ENCODE data around the gene TUG1. TPM values are rescaled to one million over a fixed set of nuclear protein-coding genes. Genes with fewer than 3 reads are reported as not detected.

The TUG1 gene
- total RNA-seq (2022; extraction: Qiagen RNA extraction; ENCODE audit: low read depth) = 18.2 to 31.5 TPM (median 30.5 TPM) in 5 replicates

GRCh38 chr22:30968924-30969531, at the start of gene TUG1:
Gene TUG1, plus strand, starts transcription at chr22:30969265.

DNA sequence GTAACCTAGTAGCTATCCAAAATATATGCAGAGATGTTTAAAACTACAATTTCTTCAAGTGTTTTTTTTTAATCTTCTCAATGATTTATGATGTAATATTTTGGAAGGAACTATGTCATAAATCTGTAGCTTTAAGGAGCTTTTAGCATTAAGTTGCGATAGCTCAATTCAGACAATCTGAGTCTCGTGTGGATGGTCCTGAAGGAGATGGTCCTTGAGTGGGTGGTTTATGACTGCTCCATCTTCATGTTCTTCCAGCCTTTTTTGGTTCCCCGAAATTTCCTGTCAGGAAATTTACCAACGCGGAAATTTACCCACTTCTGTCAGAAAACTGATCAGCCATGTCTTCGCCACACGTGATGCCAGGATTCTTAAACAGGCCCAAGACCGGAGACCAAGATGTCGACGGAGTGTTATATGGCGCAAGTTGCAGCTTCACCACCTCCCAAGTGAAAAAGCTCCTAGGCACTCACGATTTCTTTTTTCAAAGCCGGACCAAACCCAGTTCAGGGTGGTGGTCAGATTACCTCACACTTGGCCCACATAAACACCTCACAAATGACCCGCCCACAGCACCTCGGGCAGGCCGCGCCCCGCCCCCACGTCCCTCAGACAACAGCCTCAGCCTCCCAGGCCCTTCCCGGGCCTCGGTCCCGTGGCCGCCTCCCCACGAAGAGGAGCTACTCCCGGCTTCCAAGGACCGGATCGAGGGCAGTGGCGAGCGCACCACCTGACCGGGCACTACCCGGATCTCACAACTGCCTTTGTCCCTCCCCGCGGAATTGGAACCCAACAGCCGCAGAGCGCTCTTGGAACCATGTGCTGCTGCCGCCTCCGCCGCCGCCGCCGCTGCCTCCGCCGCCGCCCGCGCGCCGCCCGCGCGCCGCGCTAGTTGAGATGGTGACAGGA, 796 bp upstream of the TUG1 start, which contains the start of gene MORC2:
TSS of gene MORC2 (minus strand) at position 760 of the 909 bp plus-strand sequence. CDS start 885 bp downstream, outside the sequence.

Other genes starting within 250 kb of the TUG1 start
- 11.0 to 15.8 TPM (median 14.8 TPM) in 5 replicates for gene MORC2, start 491 bp upstream of the TUG1 start, total RNA-seq (2022; extraction: Qiagen RNA extraction; ENCODE audit: low read depth)
- gene SMTN, start 112.1 kb downstream of the TUG1 start, total RNA-seq (2022; extraction: Qiagen RNA extraction; ENCODE audit: low read depth) = 22.6 to 33.1 TPM (median 31.3 TPM) in 5 replicates
- 50.3 to 77.3 TPM (median 70.7 TPM) in 5 replicates for gene SELENOM, start 138.3 kb downstream of the TUG1 start, total RNA-seq (2022; extraction: Qiagen RNA extraction; ENCODE audit: low read depth)
- 0.51 to 0.77 TPM (median 0.65 TPM) in 5 replicates for gene INPP5J, start 153.7 kb downstream of the TUG1 start, total RNA-seq (2022; extraction: Qiagen RNA extraction; ENCODE audit: low read depth)
- not detected in 5 replicates for gene PLA2G3, start 171.2 kb downstream of the TUG1 start, total RNA-seq (2022; extraction: Qiagen RNA extraction; ENCODE audit: low read depth)
- gene RNF185, start 190.9 kb downstream of the TUG1 start, total RNA-seq (2022; extraction: Qiagen RNA extraction; ENCODE audit: low read depth) = 23.2 to 25.0 TPM (median 24.0 TPM) in 5 replicates
- gene LIMK2, start 243.0 kb downstream of the TUG1 start, total RNA-seq (2022; extraction: Qiagen RNA extraction; ENCODE audit: low read depth) = 7.3 to 9.1 TPM (median 8.0 TPM) in 5 replicates

Data from A549 treated with RU486 at 1 μM for 4 hours (cell line).